DND-41 (cell line): ENCODE results near the gene TAF8.

Source experiments
- ATAC-seq: fragments of 200-7000 bp; cut with Tn5 transposase; 3 replicates; pipeline ENCODE4 v1.9.1; 2021; ENCODE audit warnings: low read depth; ENCODE audit not compliant: insufficient read depth
- DNase-seq: peaks from one replicate; pipeline ENCODE4 v3.0.0-alpha.2; 2020
- H2AFZ ChIP-seq: 2 replicates; pipeline ENCODE4 v1.6.0; 2012; ENCODE audit warnings: low read depth, low read length
- H3K27ac ChIP-seq: 2 replicates; pipeline ENCODE4 v1.5.1; 2012; ENCODE audit warnings: low read length, inconsistent platforms
- H3K27me3 ChIP-seq: fragments of 200-600 bp; sonication (generic); 2 replicates; pipeline ENCODE4 v1.6.0; 2012; ENCODE audit warnings: low read length, mild to moderate bottlenecking, inconsistent platforms; ENCODE audit not compliant: insufficient read depth, poor library complexity
- H3K36me3 ChIP-seq: 2 replicates; pipeline ENCODE4 v1.5.1; 2012; ENCODE audit warnings: low read length, inconsistent platforms; ENCODE audit not compliant: insufficient read depth
- H3K4me1 ChIP-seq: 2 replicates; pipeline ENCODE4 v1.5.1; 2012; ENCODE audit warnings: mild to moderate bottlenecking, low read length; ENCODE audit not compliant: insufficient read depth
- H3K4me2 ChIP-seq: 2 replicates; pipeline ENCODE4 v1.6.0; 2012; ENCODE audit warnings: mild to moderate bottlenecking, moderate library complexity, low read length, inconsistent platforms; ENCODE audit not compliant: insufficient read depth
- H3K4me3 ChIP-seq, 2 experiments: fragments of 200-600 bp in 1 of 2; shearing (Covaris generic) in 1 of 2; 2 replicates each; pipeline ENCODE4 v1.5.1; 2012 to 2016; ENCODE audit warnings: inconsistent platforms in 2 of 2, low read length in 2 of 2, mild to moderate bottlenecking in 2 of 2, low read depth in 1 of 2, moderate library complexity in 1 of 2
- H3K79me2 ChIP-seq: 2 replicates; pipeline ENCODE4 v1.6.0; 2012; ENCODE audit warnings: low read length, inconsistent platforms; ENCODE audit not compliant: insufficient read depth
- H3K9ac ChIP-seq: 2 replicates; pipeline ENCODE4 v1.6.0; 2012; ENCODE audit warnings: low read depth, mild to moderate bottlenecking, inconsistent platforms, low read length, moderate library complexity
- H3K9me3 ChIP-seq: 2 replicates; pipeline ENCODE4 v1.5.1; 2012; ENCODE audit warnings: low read length, moderate library complexity, mild to moderate bottlenecking, inconsistent platforms; ENCODE audit not compliant: insufficient read depth, severe bottlenecking
- H4K20me1 ChIP-seq: 2 replicates; pipeline ENCODE4 v1.6.0; 2012; ENCODE audit warnings: low read length; ENCODE audit not compliant: insufficient read depth
- EZH2 ChIP-seq: IDR thresholded peaks from 3 replicates; pipeline ENCODE4 v1.6.1; 2012; ENCODE audit warnings: borderline replicate concordance, low read depth, mild to moderate bottlenecking, moderate library complexity, low read length, inconsistent platforms; ENCODE audit not compliant: severe bottlenecking
- TF ChIP-seq, protein P1 (sequence below): IDR thresholded peaks from 2 replicates; pipeline ENCODE4 v1.5.1; 2012; ENCODE audit warnings: borderline replicate concordance, low read length, moderate library complexity, mild to moderate bottlenecking; ENCODE audit not compliant: poor library complexity, severe bottlenecking; ENCODE audit errors: extremely low read depth

Gene TAF8

DNA sequence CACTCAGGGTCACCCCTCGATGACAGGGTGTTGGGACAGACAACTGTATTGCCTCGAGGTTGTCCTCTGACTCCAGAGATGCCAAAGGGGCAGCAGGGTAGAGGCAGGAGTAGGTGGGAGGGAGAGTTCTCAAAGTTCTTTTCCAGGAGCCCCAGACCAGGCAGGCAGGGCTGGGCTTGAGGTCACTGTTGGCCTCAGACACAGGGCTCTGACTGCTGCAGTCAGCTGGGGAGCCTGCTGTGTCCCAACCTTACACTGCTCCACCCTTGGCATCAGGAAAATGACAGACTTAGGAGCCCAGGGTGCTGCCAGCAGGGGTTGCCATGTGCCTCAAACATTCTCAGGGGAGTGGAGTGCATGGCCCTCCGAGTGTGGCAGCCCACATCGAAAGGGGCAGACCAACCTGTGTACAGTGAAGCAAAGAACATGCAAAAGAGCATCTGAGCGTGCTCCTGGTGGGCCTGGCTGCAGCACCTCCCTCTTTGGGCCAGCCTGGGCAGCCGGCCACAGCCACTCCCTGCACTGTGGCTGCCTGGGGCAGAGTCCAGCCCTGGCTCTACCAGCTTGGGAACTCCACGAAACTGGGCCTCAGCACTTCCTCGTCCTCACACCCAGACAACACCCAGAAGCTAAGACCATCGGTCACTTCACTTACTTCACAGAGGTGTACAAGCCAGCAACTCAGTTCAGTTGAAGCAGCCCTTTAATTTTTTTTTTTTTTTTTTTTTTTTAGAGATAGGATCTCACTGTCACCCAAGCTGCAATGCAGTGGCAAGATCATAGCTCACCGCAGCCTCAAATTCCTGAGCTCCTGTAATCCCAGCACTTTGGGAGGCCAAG, 68.1 kb downstream of the TAF8 start:
- no peak for TF ChIP-seq EZH2
- TF ChIP-seq, protein P1, sequence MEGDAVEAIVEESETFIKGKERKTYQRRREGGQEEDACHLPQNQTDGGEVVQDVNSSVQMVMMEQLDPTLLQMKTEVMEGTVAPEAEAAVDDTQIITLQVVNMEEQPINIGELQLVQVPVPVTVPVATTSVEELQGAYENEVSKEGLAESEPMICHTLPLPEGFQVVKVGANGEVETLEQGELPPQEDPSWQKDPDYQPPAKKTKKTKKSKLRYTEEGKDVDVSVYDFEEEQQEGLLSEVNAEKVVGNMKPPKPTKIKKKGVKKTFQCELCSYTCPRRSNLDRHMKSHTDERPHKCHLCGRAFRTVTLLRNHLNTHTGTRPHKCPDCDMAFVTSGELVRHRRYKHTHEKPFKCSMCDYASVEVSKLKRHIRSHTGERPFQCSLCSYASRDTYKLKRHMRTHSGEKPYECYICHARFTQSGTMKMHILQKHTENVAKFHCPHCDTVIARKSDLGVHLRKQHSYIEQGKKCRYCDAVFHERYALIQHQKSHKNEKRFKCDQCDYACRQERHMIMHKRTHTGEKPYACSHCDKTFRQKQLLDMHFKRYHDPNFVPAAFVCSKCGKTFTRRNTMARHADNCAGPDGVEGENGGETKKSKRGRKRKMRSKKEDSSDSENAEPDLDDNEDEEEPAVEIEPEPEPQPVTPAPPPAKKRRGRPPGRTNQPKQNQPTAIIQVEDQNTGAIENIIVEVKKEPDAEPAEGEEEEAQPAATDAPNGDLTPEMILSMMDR: no peak
- no peak overlapping the region for H3K27ac ChIP-seq
- H3K4me1 ChIP-seq: no peaks in the 10 kb centered on the region
- no peak overlapping the region for H3K4me3 ChIP-seq
- no peak overlapping the region for H3K4me2 ChIP-seq
- DNase-seq (no peak), ATAC-seq (peak; percentile 27; the same call in 1 of the 3 replicates)
- no peak overlapping the region for H2AFZ ChIP-seq
- H3K79me2 ChIP-seq: no peaks in the 10 kb centered on the region
- H3K36me3 ChIP-seq: no peaks in the 10 kb centered on the region
- H3K9me3 ChIP-seq: no peaks in the 10 kb centered on the region
- no peaks in the 10 kb centered on the region for H3K27me3 ChIP-seq
- H3K9ac ChIP-seq: no peak overlapping the region
- H4K20me1 ChIP-seq: no peaks in the 10 kb centered on the region

DNA sequence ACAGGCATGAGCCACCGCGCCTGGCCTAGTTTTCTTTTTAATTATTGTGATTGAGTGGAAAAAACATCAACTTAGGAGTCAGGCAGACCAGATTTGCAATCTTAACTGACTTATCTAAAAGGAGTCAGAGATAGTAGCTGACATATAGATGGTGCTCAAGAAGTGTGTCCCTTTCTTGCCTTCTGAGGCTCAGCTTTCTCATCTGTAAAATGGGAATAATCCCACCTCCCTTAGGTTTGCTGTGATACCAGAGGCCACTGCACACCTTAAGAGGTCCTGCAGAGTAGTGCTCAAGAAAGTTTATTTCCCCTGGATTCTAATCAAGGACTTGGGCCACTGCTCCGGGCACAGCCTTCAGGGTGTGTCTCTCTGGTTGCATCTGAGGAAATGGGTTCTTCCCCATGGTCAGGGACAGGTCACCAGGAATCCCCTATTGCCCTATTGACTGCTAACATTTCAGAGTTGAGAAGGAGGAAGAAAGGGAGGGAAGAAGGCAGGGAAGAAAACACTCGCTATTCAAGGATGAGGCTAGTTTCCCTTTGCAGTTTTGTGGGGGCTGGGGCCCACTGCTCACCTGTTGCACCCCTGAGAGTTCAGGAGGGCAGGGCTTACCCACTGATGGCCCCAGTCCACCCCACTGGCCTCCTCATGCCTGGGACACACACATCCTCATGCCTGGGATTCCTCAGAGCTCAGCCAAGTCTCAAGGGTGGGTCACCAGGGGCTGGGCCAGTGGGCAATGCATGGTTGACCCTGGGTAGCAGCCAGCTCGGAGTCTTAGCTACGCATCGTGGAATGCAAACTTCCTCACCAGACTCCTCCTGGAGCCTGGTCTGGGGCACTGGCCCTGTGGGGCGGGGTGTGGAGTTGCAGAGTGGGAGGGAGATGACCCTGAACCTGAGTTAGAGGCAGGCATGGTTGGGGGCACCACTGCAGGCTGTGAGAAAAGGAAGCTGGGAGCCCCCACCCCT, 70.9 kb downstream of the TAF8 start:
- no peaks in the 10 kb centered on the region for H3K4me1 ChIP-seq
- H3K9ac ChIP-seq: no peak overlapping the region
- H3K27ac ChIP-seq: no peak overlapping the region
- no peak for ATAC-seq
- no peak overlapping the region for H3K4me2 ChIP-seq
- no peak for DNase-seq
- no peaks in the 10 kb centered on the region for H3K36me3 ChIP-seq
- TF ChIP-seq, protein P1: no peak
- TF ChIP-seq EZH2: no peak
- H3K79me2 ChIP-seq: no peaks in the 10 kb centered on the region
- no peaks in the 10 kb centered on the region for H3K9me3 ChIP-seq
- no peaks in the 10 kb centered on the region for H4K20me1 ChIP-seq
- H2AFZ ChIP-seq: no peak overlapping the region
- no peak overlapping the region for H3K4me3 ChIP-seq
- H3K27me3 ChIP-seq: no peaks in the 10 kb centered on the region

DNA sequence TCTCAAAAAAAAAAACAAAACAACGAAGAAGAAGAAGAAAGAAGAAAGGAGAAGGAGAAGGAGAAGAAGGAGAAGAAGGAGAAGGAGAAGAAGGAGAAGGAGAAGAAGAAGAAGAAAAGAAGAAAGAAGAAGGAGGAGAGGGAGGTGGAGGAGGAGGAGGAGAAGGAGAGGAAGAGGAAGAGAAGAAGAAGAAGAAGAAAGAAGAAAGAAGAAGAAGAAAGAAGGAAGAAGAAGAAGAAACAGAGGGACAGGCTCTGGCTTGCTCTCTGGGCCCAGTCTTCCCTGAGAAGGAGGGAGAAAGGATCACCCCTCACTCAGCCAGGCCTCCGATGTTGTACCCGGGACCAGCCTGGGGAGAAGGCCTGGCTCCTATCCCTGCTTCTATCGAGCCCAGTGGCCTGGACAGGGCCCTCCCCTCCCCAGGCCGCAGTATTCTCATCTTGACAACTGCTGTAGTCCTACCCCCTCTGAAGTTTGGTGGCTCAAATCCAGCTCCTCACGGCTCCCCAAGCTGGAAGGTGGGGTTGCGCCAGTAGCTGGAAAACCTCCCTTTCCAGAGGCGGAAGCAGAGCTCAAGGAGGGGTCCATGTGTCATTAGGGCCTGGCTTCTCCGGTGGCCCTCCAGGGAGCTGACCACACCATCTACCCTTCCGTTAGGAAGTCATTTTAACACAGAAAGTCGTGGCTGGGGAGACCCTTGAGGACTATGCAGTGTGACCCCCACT, 73.2 kb downstream of the TAF8 start:
- H3K9me3 ChIP-seq: no peaks in the 10 kb centered on the region
- DNase-seq (no peak), ATAC-seq (no peak)
- TF ChIP-seq, protein P1: no peak
- no peak for TF ChIP-seq EZH2
- H4K20me1 ChIP-seq: no peaks in the 10 kb centered on the region
- no peak overlapping the region for H3K4me3 ChIP-seq
- no peaks in the 10 kb centered on the region for H3K27me3 ChIP-seq
- H3K4me2 ChIP-seq: no peak overlapping the region
- H2AFZ ChIP-seq: no peak overlapping the region
- H3K27ac ChIP-seq: no peak overlapping the region
- H3K36me3 ChIP-seq: no peaks in the 10 kb centered on the region
- H3K9ac ChIP-seq: no peak overlapping the region
- H3K79me2 ChIP-seq: no peaks in the 10 kb centered on the region
- no peaks in the 10 kb centered on the region for H3K4me1 ChIP-seq
